ENCODE data around the gene ZNF787. TPM values are rescaled to one million over a fixed set of nuclear protein-coding genes. Genes with fewer than 3 reads are reported as not detected.

Gene ZNF787
- total and polyA plus RNA-seq, 2 of the 13 experiments (the other 11 are each of a cell fraction or from before 2014, with no cell fraction given), result 15.1 to 42.8 TPM

DNA sequence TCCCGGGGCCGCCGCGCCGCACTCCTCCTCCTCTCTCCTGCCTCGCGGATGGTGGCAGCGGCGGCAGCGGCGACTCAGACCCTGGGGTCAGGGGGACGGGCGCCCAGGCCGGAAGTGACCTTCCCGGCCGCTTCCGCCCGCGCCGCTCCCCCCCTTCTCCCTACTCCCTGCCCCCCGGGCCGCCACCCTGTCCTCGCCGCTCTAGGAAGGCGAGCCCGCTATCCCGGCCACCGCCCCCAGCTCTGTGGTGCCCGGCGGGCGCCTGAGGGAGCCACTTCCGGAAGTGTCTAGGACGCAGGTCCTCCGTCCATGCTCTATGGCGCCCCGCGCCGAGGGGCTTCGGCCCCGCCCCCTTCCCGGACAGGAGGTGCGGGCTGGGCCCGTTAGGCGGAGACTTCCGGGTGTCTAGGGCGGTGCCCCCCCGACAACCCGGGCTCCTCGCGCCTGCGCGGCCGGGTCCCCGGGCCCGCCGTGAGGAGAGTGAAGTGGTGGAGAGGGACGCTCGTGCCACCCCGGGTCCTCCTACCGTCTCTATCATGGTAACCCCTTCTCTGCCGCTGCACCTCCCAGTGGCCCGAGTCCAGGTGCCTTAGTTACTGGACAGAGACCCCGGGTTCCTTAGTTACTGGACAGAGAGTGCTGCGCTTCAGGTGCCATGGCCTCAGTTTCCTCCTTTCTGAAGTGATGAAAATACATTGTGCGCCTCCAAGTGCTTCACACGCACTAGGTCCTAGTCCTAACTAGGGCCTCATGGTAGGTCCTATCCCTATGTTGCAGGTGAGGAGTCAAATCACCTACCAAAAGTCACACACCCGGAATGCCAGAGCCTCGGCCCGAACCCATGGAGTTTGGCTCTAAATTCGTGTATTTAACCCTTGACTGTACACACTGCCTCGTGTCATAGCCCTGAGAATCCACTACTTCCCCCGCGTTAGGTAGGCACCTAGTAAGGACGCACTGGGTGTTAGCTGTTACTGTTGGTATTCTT is at the start of gene ZNF787 (continued):
- TF ChIP-seq, protein P1, sequence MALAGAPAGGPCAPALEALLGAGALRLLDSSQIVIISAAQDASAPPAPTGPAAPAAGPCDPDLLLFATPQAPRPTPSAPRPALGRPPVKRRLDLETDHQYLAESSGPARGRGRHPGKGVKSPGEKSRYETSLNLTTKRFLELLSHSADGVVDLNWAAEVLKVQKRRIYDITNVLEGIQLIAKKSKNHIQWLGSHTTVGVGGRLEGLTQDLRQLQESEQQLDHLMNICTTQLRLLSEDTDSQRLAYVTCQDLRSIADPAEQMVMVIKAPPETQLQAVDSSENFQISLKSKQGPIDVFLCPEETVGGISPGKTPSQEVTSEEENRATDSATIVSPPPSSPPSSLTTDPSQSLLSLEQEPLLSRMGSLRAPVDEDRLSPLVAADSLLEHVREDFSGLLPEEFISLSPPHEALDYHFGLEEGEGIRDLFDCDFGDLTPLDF (CRISPR knock-in tag; IDR thresholded peaks at IDR 0.05), result peak; percentile 0; the same call in 1 of the 2 replicates
- no peak; the same call in 1 of the 2 replicates for TF ChIP-seq ZNF451 (CRISPR knock-in tag; IDR thresholded peaks at IDR 0.05)
- TF ChIP-seq ZNF430 (CRISPR knock-in tag; IDR thresholded peaks at IDR 0.05), result no peak
- TF ChIP-seq ZNF629 (CRISPR knock-in tag; conservative IDR thresholded peaks at IDR 0.05), result no peak
- TF ChIP-seq ISX (CRISPR knock-in tag; conservative IDR thresholded peaks at IDR 0.05), result no peak
- TF ChIP-seq, protein P2, sequence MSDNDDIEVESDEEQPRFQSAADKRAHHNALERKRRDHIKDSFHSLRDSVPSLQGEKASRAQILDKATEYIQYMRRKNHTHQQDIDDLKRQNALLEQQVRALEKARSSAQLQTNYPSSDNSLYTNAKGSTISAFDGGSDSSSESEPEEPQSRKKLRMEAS (IDR thresholded peaks at IDR 0.05), result peak; percentile 70
- TF ChIP-seq ZFP36L1 (CRISPR knock-in tag; IDR thresholded peaks at IDR 0.05), result no peak
- TF ChIP-seq, protein P3, sequence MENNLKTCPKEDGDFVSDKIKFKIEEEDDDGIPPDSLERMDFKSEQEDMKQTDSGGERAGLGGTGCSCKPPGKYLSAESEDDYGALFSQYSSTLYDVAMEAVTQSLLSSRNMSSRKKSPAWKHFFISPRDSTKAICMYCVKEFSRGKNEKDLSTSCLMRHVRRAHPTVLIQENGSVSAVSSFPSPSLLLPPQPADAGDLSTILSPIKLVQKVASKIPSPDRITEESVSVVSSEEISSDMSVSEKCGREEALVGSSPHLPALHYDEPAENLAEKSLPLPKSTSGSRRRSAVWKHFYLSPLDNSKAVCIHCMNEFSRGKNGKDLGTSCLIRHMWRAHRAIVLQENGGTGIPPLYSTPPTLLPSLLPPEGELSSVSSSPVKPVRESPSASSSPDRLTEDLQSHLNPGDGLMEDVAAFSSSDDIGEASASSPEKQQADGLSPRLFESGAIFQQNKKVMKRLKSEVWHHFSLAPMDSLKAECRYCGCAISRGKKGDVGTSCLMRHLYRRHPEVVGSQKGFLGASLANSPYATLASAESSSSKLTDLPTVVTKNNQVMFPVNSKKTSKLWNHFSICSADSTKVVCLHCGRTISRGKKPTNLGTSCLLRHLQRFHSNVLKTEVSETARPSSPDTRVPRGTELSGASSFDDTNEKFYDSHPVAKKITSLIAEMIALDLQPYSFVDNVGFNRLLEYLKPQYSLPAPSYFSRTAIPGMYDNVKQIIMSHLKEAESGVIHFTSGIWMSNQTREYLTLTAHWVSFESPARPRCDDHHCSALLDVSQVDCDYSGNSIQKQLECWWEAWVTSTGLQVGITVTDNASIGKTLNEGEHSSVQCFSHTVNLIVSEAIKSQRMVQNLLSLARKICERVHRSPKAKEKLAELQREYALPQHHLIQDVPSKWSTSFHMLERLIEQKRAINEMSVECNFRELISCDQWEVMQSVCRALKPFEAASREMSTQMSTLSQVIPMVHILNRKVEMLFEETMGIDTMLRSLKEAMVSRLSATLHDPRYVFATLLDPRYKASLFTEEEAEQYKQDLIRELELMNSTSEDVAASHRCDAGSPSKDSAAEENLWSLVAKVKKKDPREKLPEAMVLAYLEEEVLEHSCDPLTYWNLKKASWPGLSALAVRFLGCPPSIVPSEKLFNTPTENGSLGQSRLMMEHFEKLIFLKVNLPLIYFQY (CRISPR knock-in tag; IDR thresholded peaks at IDR 0.05; ENCODE audit: borderline replicate concordance), result 0 out of 2 replicates have a peak, but pooled peaks have one; percentile 55
- TF ChIP-seq NBN (conservative IDR thresholded peaks at IDR 0.05), result no peak
- TF ChIP-seq ZMYM4 (CRISPR knock-in tag; IDR thresholded peaks at IDR 0.05), result peak; percentile 58; the same call in 1 of the 2 replicates
- TF ChIP-seq, protein P4, sequence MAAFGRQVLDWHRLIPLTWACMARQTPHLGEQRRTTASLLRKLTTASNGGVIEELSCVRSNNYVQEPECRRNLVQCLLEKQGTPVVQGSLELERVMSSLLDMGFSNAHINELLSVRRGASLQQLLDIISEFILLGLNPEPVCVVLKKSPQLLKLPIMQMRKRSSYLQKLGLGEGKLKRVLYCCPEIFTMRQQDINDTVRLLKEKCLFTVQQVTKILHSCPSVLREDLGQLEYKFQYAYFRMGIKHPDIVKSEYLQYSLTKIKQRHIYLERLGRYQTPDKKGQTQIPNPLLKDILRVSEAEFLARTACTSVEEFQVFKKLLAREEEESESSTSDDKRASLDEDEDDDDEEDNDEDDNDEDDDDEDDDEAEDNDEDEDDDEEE (CRISPR knock-in tag; IDR thresholded peaks at IDR 0.05), result no peak
- TF ChIP-seq, protein P5, sequence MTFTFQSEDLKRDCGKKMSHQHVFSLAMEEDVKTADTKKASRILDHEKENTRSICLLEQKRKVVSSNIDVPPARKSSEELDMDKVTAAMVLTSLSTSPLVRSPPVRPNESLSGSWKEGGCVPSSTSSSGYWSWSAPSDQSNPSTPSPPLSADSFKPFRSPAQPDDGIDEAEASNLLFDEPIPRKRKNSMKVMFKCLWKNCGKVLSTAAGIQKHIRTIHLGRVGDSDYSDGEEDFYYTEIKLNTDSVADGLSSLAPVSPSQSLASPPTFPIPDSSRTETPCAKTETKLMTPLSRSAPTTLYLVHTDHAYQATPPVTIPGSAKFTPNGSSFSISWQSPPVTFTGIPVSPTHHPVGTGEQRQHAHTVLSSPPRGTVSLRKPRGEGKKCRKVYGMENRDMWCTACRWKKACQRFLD (CRISPR knock-in tag; IDR thresholded peaks at IDR 0.05; ENCODE audit: borderline replicate concordance), result no peak
- peak; percentile 81; the same call in 1 of the 2 replicates for TF ChIP-seq ZFP82 (CRISPR knock-in tag; IDR thresholded peaks at IDR 0.05; ENCODE audit: borderline replicate concordance)
- no peak for TF ChIP-seq RARG (CRISPR knock-in tag; IDR thresholded peaks at IDR 0.05; ENCODE audit: low read depth)
- 0 out of 2 replicates have a peak, but pooled peaks have one; percentile 44 for TF ChIP-seq HIVEP1 (CRISPR knock-in tag; IDR thresholded peaks at IDR 0.05)
- TF ChIP-seq, protein P6, sequence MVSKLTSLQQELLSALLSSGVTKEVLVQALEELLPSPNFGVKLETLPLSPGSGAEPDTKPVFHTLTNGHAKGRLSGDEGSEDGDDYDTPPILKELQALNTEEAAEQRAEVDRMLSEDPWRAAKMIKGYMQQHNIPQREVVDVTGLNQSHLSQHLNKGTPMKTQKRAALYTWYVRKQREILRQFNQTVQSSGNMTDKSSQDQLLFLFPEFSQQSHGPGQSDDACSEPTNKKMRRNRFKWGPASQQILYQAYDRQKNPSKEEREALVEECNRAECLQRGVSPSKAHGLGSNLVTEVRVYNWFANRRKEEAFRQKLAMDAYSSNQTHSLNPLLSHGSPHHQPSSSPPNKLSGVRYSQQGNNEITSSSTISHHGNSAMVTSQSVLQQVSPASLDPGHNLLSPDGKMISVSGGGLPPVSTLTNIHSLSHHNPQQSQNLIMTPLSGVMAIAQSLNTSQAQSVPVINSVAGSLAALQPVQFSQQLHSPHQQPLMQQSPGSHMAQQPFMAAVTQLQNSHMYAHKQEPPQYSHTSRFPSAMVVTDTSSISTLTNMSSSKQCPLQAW (CRISPR knock-in tag; IDR thresholded peaks at IDR 0.05), result peak; percentile 95
- TF ChIP-seq SMARCC2 (IDR thresholded peaks at IDR 0.05), result no peak
- TF ChIP-seq ZNF672 (CRISPR knock-in tag; IDR thresholded peaks at IDR 0.05), result no peak

Measured in HepG2 (cell line).